Astrocyte of the spinal cord (primary cell): ENCODE results near the gene ELL2.

Source experiments
- DNase-seq: peaks from one replicate; pipeline ENCODE4 v3.0.0; 2011; ENCODE audit warnings: low read depth, low spot score
- H3K4me3 ChIP-seq: 2 replicates; pipeline ENCODE4 v1.5.1; 2011; ENCODE audit warnings: low read depth, mild to moderate bottlenecking, low read length, moderate library complexity
- CTCF ChIP-seq: IDR thresholded peaks from 2 replicates; pipeline ENCODE4 v1.5.1; 2012; ENCODE audit warnings: low read depth, mild to moderate bottlenecking, low read length, inconsistent platforms
- in situ Hi-C: cut with HindIII; loops from 2 replicates; pipeline ENCODE4 v1.10.0; 2017; ENCODE audit warnings: low sequenced_read_pairs

The ELL2 gene

GRCh38 chr5:95938347-95938746 is 23.3 kb downstream of the ELL2 start:
- in situ Hi-C loops, result no loop called here
- TF ChIP-seq CTCF, result no peak
- no peak for DNase-seq
- no peak overlapping the region for H3K4me3 ChIP-seq

- no peak for DNase-seq
- H3K4me3 ChIP-seq, result no peak overlapping the region
- in situ Hi-C loops, result no loop called here
- no peak for TF ChIP-seq CTCF
Observed at GRCh38 chr5:95937607-95938152, 24.0 kb downstream of the ELL2 start.

GRCh38 chr5:95936812-95937397 is 24.7 kb downstream of the ELL2 start:
- in situ Hi-C loops, result no loop called here
- no peak for TF ChIP-seq CTCF
- no peak overlapping the region for H3K4me3 ChIP-seq
- no peak for DNase-seq

- in situ Hi-C loops, result no loop called here
- no peak for TF ChIP-seq CTCF
- no peak for DNase-seq
- no peak overlapping the region for H3K4me3 ChIP-seq
Observed at GRCh38 chr5:95935553-95936100, 26.0 kb downstream of the ELL2 start.

- no peak for TF ChIP-seq CTCF
- in situ Hi-C loops, result no loop called here
- H3K4me3 ChIP-seq, result no peak overlapping the region
- DNase-seq, result no peak
Observed at GRCh38 chr5:95934207-95934804, 27.3 kb downstream of the ELL2 start.

GRCh38 chr5:95932941-95933340 is 28.7 kb downstream of the ELL2 start:
- no peak overlapping the region for H3K4me3 ChIP-seq
- in situ Hi-C loops, result no loop called here
- no peak for TF ChIP-seq CTCF
- DNase-seq, result no peak
